CD4-positive, CD25-positive, alpha-beta regulatory T cell (primary cell): ENCODE results near the gene FOXP1. TPM values are rescaled to one million over a fixed set of nuclear protein-coding genes. Genes with fewer than 3 reads are reported as not detected.
A peak's percentile ranks its signal among the peaks of the same experiment; 100 is the strongest.

ENCODE experiments used
- ATAC-seq, 2 donors: fragments of 150-1000 bp; cut with Tn5 transposase; one replicate each; pipeline ENCODE4 v1.10.0; 2021; ENCODE audit warnings: low read depth in 2 of 2, moderate number of reproducible peaks in 2 of 2, moderate library complexity in 1 of 2
- DNase-seq, 3 donors: peaks; one replicate each; pipeline versions ENCODE4 v3.0.0 to v3.0.0-alpha.2; 2012 to 2022; ENCODE audit warnings: mixed read lengths in 1 of 3
- H3K27ac ChIP-seq: one replicate; pipeline ENCODE4 v1.7.0; 2013; ENCODE audit warnings: mild to moderate bottlenecking, low read length; ENCODE audit not compliant: insufficient read depth, poor library complexity, severe bottlenecking
- H3K27me3 ChIP-seq: one replicate; pipeline ENCODE4 v1.7.0; 2013; ENCODE audit warnings: low read length; ENCODE audit not compliant: control insufficient read depth, insufficient read depth
- H3K36me3 ChIP-seq: one replicate; pipeline ENCODE4 v1.7.0; 2013; ENCODE audit warnings: mild to moderate bottlenecking, low read length, moderate library complexity; ENCODE audit not compliant: control insufficient read depth, insufficient read depth
- H3K4me1 ChIP-seq: 2 replicates; pipeline ENCODE4 v1.7.0; 2013; ENCODE audit warnings: mild to moderate bottlenecking, low read length; ENCODE audit not compliant: insufficient read depth, control insufficient read depth, poor library complexity, severe bottlenecking
- H3K4me3 ChIP-seq: one replicate; pipeline ENCODE4 v1.7.0; 2013; ENCODE audit warnings: low read depth, mild to moderate bottlenecking, low read length, moderate library complexity
- H3K9me3 ChIP-seq, 2 experiments: 1 replicate in 1 of 2; 2 replicates in 1 of 2; pipeline ENCODE4 v1.7.0; 2013; ENCODE audit warnings: low read length in 2 of 2, mild to moderate bottlenecking in 1 of 2, moderate library complexity in 1 of 2; ENCODE audit not compliant: control insufficient read depth in 2 of 2
- H3K27ac Mint-ChIP-seq, 3 donors: one replicate each; pipeline ENCODE4 v1.8.0; 2020 to 2022; ENCODE audit warnings: mild to moderate bottlenecking in 3 of 3, mixed read lengths in 3 of 3, moderate library complexity in 2 of 3
- H3K27me3 Mint-ChIP-seq: one replicate; pipeline ENCODE4 v1.8.0; 2022; ENCODE audit warnings: mild to moderate bottlenecking, mixed read lengths
- H3K36me3 Mint-ChIP-seq: one replicate; pipeline ENCODE4 v1.8.0; 2020; ENCODE audit warnings: mixed read lengths
- H3K4me1 Mint-ChIP-seq, 4 donors: one replicate each; pipeline ENCODE4 v1.8.0; 2020 to 2022; ENCODE audit warnings: mixed read lengths in 4 of 4, mild to moderate bottlenecking in 1 of 4
- H3K4me3 Mint-ChIP-seq, 4 donors: one replicate each; pipeline ENCODE4 v1.8.0; 2020 to 2022; ENCODE audit warnings: mild to moderate bottlenecking in 4 of 4, mixed read lengths in 4 of 4, moderate library complexity in 3 of 4
- H3K9me3 Mint-ChIP-seq, 7 donors: one replicate each; pipeline ENCODE4 v1.8.0; 2020 to 2022; ENCODE audit warnings: mixed read lengths in 7 of 7, mild to moderate bottlenecking in 3 of 7, moderate library complexity in 2 of 7
- polyA plus RNA-seq, 4 donors: library from polyadenylated mRNA; unstranded; fragments of 300-500 nt; fragmentation: Illumina TruSeq; gene quantifications; one replicate each; pipeline ENCODE4 v1.2.3, GENCODE V29; 2021
- total RNA-seq: library from RNA; stranded (reverse); gene quantifications from one replicate; pipeline ENCODE4 v1.2.3, GENCODE V29; 2022

The FOXP1 gene
- total and polyA plus RNA-seq, 5 donors from 2014 or later = 301 to 599 (median 346) TPM

DNA sequence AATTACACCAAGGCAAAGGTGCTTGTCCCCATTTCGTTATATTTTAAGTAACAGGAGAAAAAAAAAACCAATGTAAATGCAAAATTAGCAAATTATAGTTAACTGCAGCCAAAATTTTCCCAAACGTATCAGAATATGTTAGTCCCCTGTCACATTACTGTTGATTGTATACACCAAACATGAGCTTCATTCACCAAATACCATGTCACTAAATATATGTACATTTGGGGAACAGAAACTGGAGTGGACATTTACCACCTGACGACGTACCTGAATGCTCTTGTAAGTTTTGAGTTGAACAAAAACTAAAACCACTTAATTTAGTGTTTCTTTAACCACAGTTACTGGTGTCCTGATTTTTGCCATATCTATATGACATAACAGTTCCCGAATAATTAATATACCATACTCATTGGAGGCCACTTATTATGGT is 3.3 kb upstream of the FOXP1 start:
- no peaks in the 10 kb centered on the region for H3K36me3 Mint-ChIP-seq
- no peaks in the 10 kb centered on the region for H3K36me3 ChIP-seq
- peaks cover 0 to 3% (median 0%) of the 10 kb centered on the region in 7 donors for H3K9me3 Mint-ChIP-seq
- H3K4me1 Mint-ChIP-seq = peaks cover 14 to 28% (median 23%) of the 10 kb centered on the region in 4 donors
- no peak overlapping the region for H3K27ac ChIP-seq
- H3K27ac Mint-ChIP-seq = no peak overlapping the region
- no peaks in the 10 kb centered on the region for H3K27me3 ChIP-seq
- peaks cover 38% of the 10 kb centered on the region for H3K4me1 ChIP-seq
- ATAC-seq (no peak), DNase-seq (no peak)
- H3K27me3 Mint-ChIP-seq = peaks cover 4% of the 10 kb centered on the region
- H3K4me3 Mint-ChIP-seq = peak overlapping the region in 1 of 4 donors; percentile 5
- no peak overlapping the region for H3K4me3 ChIP-seq
- no peaks in the 10 kb centered on the region for H3K9me3 ChIP-seq

DNA sequence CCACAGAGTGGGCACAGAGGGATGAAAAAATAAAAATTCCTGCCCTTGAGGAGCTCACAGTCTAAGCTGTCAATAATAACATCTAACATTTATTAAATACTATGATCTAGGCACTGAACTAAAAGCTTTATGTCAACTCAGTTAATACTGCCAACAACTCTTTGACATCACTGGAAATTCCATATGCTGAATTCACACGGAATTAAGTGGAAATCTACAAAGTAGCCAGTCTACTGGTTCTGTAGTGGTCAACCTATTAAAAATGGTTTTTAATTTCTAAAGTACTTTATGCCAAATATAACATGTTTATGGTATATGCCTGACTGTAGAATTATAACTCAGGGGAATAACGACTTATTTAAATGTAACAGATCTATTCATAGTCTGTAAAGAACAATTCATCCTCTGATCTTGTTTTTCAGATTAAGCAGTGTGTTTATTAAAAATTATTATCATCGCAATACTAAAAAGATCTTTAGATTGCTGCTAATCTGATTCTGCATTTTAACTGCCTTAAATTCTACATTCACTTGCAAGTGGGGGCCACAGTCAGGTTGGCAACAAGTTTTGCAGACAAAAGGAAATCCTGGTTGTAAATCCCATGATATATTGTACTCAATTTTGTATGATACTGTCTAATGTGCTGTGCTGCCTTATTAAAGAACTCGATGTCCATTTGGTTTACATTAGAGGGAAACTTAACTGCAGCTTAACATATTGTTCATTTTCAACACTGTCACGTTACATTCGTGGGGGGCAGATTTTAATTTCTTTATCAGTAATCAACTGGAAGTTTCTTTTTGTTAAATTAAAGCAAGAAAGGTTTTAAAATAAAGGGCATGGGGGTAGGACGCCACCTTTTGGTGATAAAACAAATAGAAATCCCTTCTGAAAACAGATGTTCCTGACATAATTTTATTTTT is 2.6 kb upstream of the FOXP1 start:
- Mint-ChIP-seq H3K27ac (peak overlapping the region; percentile 76 to 94 (median 91)), H3K4me3 (peak overlapping the region; percentile 78 to 95 (median 92)), H3K4me1 (peaks cover 14 to 30% (median 23%) of the 10 kb centered on the region in 4 donors), H3K27me3 (peaks cover 4% of the 10 kb centered on the region), H3K9me3 (peaks cover 0 to 3% (median 0%) of the 10 kb centered on the region in 7 donors), H3K36me3 (no peaks in the 10 kb centered on the region)
- DNase-seq (peak; percentile 9 to 75 (median 62)), ATAC-seq (no peak)
- peak overlapping the region; percentile 52 for H3K4me3 ChIP-seq
- H3K27ac ChIP-seq = peak overlapping the region; percentile 79
- H3K36me3 ChIP-seq = no peaks in the 10 kb centered on the region
- peaks cover 44% of the 10 kb centered on the region for H3K4me1 ChIP-seq
- H3K27me3 ChIP-seq = no peaks in the 10 kb centered on the region
- H3K9me3 ChIP-seq = no peaks in the 10 kb centered on the region

DNA sequence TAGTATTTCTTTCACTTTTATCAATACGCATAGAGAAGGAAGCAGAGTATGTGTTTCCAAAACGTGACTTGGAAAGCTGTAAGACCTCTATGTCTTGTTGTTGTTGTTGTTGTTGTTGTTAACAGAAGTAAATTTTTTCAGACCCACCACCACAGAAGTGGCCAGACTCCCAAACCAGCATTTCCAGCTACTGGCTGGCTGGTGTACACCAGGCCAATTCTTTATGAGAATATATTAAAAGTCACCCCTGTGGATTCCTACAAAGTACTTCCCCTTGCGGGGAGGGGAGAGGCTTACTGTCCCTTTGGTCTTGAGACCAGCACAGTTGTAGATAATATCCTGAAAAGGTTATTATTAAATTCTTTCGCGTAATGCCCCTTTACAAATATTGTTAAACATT is 1.6 kb upstream of the FOXP1 start:
- peaks cover 17 to 40% (median 26%) of the 10 kb centered on the region in 4 donors for H3K4me1 Mint-ChIP-seq
- no peaks in the 10 kb centered on the region for H3K36me3 ChIP-seq
- peaks cover 0 to 3% (median 0%) of the 10 kb centered on the region in 7 donors for H3K9me3 Mint-ChIP-seq
- H3K27ac Mint-ChIP-seq = peak overlapping the region; percentile 91 to 99 (median 94)
- H3K27me3 Mint-ChIP-seq = peaks cover 15% of the 10 kb centered on the region
- H3K36me3 Mint-ChIP-seq = no peaks in the 10 kb centered on the region
- ATAC-seq = no peak
- DNase-seq = peak in 1 of 3 donors; percentile 20
- H3K27ac ChIP-seq = peak overlapping the region; percentile 79
- no peaks in the 10 kb centered on the region for H3K27me3 ChIP-seq
- peak overlapping the region; percentile 78 to 95 (median 92) for H3K4me3 Mint-ChIP-seq
- H3K4me1 ChIP-seq = peaks cover 51% of the 10 kb centered on the region
- H3K4me3 ChIP-seq = peak overlapping the region; percentile 91
- no peaks in the 10 kb centered on the region for H3K9me3 ChIP-seq

DNA sequence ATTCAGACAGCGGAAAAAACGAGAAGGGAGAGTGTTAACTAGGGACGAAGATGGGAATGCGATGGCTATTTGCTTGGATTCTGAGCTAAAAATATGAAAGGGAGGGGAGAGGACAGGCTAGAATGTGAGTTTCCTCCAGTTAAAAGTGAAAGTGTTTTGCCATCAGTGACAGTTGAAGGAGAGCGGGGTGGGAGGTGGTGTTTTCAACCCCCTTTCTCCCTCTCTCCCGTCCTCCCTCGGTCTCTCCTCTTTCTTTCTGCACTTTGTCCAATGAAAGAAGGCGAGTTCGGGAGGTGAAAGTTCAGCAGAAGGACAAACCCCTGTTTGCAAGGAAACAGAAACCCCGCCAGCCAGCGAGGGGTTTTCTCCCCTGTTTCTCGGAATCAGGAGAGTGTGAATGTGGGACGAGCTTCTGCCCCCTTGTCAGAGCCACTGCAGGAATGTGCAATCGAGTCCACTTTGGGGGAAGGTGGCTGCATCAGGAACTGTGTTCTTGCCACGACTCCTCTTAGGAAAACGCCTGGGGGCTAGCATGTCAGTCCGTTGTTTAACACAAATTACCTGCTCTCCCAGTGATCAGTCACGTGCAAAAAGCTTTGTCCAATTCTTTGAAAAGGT is 975 bp upstream of the FOXP1 start:
- Histone ChIP-seq H3K27me3 (no peaks in the 10 kb centered on the region), H3K9me3 (no peaks in the 10 kb centered on the region), H3K36me3 (no peaks in the 10 kb centered on the region), H3K4me1 (peaks cover 51% of the 10 kb centered on the region), H3K27ac (peak overlapping the region; percentile 79), H3K4me3 (peak overlapping the region; percentile 91)
- peaks cover 21 to 46% (median 26%) of the 10 kb centered on the region in 4 donors for H3K4me1 Mint-ChIP-seq
- ATAC-seq (no peak), DNase-seq (peak; percentile 17 to 68 (median 40))
- peak overlapping the region; percentile 78 to 95 (median 92) for H3K4me3 Mint-ChIP-seq
- H3K36me3 Mint-ChIP-seq = no peaks in the 10 kb centered on the region
- H3K27me3 Mint-ChIP-seq = peaks cover 17% of the 10 kb centered on the region
- H3K9me3 Mint-ChIP-seq = peaks cover 0 to 3% (median 0%) of the 10 kb centered on the region in 7 donors
- H3K27ac Mint-ChIP-seq = peak overlapping the region; percentile 91 to 99 (median 94)

DNA sequence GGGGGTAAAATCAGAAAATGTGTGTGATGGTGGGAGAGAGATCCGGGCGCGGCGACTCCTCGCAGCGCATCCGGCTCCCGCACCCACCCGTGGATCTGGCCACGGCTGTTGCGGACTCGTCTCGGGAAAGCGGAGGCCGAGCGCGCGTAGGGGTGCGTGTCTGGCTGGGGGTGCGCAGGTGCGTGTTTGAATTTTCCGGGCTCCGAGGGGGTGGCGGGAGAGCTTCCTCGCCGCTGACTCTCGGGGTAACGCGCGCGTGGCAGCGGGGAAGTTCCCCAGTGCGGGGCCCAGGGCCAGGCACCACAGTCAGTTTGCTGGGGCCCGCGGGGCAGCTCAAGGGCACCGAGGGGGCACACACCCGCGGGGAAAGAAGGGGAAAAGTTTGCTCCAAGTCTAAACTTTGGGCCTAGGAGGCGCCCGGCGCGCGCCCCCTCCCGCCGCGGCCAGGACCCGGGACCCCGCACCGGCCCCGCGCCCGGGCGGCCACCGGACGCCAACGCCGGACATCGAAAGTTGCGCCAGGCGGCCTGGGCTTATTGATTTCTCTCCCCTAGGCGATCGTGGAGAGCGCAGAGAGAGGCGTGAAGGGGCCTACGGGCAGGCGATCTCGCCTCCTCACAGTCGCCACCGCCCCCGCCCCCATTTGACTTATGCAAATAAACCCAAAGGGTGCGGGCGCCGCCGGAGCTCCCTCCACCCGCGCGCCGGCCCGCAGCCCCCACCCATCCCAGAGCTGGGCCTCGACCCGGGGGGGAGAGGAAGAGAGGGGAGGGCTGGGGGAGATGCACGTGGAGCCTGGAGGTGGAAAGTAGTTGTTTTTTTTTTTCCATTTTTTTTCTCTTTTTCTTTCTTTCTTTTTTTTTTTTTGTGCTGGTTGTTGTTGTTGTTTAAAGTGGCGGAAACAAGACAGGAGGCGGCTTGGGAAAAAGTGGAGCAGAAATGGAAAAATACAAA is 639 bp downstream of the FOXP1 start:
- peak overlapping the region; percentile 87 to 96 (median 91) for H3K27ac Mint-ChIP-seq
- H3K36me3 ChIP-seq = no peaks in the 10 kb centered on the region
- peaks cover 0 to 3% (median 0%) of the 10 kb centered on the region in 7 donors for H3K9me3 Mint-ChIP-seq
- peaks cover 22 to 58% (median 28%) of the 10 kb centered on the region in 4 donors for H3K4me1 Mint-ChIP-seq
- peak overlapping the region; percentile 79 for H3K27ac ChIP-seq
- H3K36me3 Mint-ChIP-seq = no peaks in the 10 kb centered on the region
- H3K27me3 ChIP-seq = no peaks in the 10 kb centered on the region
- ATAC-seq (peak; percentile 23 to 28), DNase-seq (peak; percentile 45 to 81 (median 51))
- H3K4me1 ChIP-seq = peaks cover 51% of the 10 kb centered on the region
- H3K27me3 Mint-ChIP-seq = peaks cover 21% of the 10 kb centered on the region
- H3K4me3 Mint-ChIP-seq = peak overlapping the region; percentile 78 to 99 (median 94)
- no peaks in the 10 kb centered on the region for H3K9me3 ChIP-seq
- peak overlapping the region; percentile 79 for H3K4me3 ChIP-seq

DNA sequence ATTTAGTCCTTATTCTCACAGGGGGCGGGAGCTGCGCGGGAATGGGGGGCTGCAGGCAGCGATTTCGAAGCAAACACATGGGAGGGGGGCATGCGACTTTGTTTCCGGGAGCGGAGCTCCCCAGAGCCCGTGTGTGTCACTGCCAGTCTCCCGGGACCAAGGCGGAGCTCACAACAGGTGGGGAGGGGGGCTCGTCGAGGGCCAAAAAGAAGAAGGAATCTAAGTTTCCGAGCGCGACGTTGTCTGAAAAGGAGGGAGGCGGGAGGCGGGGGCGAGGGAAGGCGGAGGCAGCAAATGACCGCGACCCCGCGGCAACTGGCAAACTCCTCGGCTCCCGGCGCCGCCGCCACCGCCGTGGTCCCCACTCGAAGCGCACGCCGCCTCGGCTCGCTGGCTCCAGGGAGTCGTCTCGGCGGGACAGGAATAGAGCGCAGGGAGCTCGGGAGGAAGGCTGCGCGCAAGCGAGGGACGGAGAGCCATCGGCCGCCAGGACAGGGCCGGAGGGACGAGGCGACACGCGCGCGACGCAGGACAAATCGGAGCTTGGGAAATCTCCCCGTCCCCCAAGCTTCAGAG is 1.4 kb downstream of the FOXP1 start:
- no peaks in the 10 kb centered on the region for H3K9me3 ChIP-seq
- H3K27ac ChIP-seq = peak overlapping the region; percentile 63
- peaks cover 51% of the 10 kb centered on the region for H3K4me1 ChIP-seq
- no peaks in the 10 kb centered on the region for H3K36me3 ChIP-seq
- Mint-ChIP-seq H3K27ac (peak overlapping the region; percentile 63 to 87 (median 85)), H3K27me3 (peaks cover 21% of the 10 kb centered on the region), H3K4me3 (peak overlapping the region; percentile 78 to 99 (median 92)), H3K4me1 (peaks cover 24 to 61% (median 29%) of the 10 kb centered on the region in 4 donors), H3K36me3 (no peaks in the 10 kb centered on the region), H3K9me3 (peaks cover 0 to 3% (median 0%) of the 10 kb centered on the region in 7 donors)
- peak overlapping the region; percentile 61 for H3K4me3 ChIP-seq
- ATAC-seq (no peak), DNase-seq (peak; percentile 14 to 58 (median 15))
- H3K27me3 ChIP-seq = no peaks in the 10 kb centered on the region
